OCI-LY3 (cell line): Measurements from ENCODE around the gene DNAH17.

Source experiments
- EZH2phosphoT487 ChIP-seq: fragments of 200-600 bp; shearing (Covaris generic); IDR thresholded peaks from 2 replicates; pipeline ENCODE4 v1.6.1; 2018; ENCODE audit warnings: antibody characterized with exemption, mixed run types, low read depth
- TF ChIP-seq, protein P1 (sequence below): fragments of 200-600, 300-600 bp; sonication (generic); IDR thresholded peaks from 2 replicates; pipeline ENCODE4 v1.5.1; 2014; ENCODE audit warnings: antibody characterized with exemption, low read length, low read depth

- no peak for TF ChIP-seq EZH2phosphoT487
- TF ChIP-seq, protein P1, sequence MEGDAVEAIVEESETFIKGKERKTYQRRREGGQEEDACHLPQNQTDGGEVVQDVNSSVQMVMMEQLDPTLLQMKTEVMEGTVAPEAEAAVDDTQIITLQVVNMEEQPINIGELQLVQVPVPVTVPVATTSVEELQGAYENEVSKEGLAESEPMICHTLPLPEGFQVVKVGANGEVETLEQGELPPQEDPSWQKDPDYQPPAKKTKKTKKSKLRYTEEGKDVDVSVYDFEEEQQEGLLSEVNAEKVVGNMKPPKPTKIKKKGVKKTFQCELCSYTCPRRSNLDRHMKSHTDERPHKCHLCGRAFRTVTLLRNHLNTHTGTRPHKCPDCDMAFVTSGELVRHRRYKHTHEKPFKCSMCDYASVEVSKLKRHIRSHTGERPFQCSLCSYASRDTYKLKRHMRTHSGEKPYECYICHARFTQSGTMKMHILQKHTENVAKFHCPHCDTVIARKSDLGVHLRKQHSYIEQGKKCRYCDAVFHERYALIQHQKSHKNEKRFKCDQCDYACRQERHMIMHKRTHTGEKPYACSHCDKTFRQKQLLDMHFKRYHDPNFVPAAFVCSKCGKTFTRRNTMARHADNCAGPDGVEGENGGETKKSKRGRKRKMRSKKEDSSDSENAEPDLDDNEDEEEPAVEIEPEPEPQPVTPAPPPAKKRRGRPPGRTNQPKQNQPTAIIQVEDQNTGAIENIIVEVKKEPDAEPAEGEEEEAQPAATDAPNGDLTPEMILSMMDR: no peak
Measured at GRCh38 chr17:78406920-78407319, 170.3 kb downstream of the DNAH17 start.
